Measurements from ENCODE around the gene AP3B1.
"Not testable (repeated sequence)": the region's sequence is repeated elsewhere in the genome, so short reads cannot be mapped to it uniquely, and the experiment has no call there.

The AP3B1 gene

DNA sequence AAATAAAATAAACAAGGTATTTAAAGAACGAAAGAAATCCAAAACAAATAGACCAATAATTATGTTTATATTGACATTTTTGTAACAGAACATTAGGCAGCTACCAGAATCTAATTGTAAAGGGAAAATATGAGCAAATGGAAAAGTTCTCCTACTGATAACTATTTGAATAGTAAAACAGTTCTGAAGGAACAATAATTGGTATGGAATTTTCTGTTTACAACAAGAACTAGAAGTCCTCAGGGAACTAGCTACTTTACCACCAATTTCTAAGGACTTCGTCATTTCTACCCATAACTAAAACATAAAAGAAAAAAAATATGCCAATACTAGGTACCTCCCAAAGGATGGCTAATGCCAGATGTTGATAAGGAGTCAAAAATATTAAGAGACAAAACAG, 58.5 kb downstream of the AP3B1 start:
- DNase-seq, result no peak

- DNase-seq, result no peak
These were observed 59.2 kb downstream of the AP3B1 start for GRCh38 chr5:78235289-78235688.

DNA sequence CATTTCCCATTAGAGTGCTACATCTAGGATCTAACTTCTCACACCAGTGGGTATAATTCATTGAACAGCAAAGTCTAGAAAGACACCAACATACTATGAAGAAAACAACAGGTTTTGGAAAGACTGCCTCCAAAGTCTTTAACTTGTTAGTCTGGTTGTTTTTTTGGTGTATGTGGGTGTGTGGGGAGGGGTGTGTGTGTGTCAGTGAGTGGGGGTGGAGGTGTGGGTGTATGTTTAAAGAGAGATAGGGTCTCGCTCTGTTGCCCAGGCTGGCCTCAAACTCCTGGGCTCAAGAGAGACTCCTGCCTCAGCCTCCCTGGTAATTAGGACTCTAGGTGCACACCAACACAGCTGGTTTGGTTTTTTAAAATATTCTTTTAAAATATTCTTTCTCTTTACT, 59.7 kb downstream of the AP3B1 start:
- DNase-seq, result no peak

DNA sequence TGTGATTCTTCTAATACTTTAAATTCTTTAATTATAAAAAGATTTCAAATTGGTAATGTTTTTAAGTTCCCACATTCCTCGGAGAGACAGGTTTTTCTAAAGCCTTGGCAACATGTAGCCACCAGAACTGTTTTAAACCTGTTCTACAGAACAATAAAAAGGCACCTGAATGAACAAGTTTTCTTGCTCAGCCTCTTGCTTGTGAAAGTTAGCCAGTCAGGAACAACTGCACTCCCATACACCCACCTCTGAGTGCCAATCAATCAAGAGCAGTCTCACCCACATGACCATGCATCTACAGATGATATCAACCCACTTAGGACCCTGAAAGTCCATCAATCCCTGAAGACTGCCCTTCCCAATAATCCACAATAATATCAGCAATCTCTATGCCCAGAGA, 62.3 kb downstream of the AP3B1 start:
- no peak for DNase-seq

- DNase-seq, result no peak
These were observed 70.1 kb downstream of the AP3B1 start for GRCh38 chr5:78224358-78224757.

- DNase-seq, result peak; percentile 37
These were observed 72.5 kb downstream of the AP3B1 start for GRCh38 chr5:78221964-78222451.

GRCh38 chr5:78221467-78221866, 73.0 kb downstream of the AP3B1 start:
- DNase-seq, result no peak

DNA sequence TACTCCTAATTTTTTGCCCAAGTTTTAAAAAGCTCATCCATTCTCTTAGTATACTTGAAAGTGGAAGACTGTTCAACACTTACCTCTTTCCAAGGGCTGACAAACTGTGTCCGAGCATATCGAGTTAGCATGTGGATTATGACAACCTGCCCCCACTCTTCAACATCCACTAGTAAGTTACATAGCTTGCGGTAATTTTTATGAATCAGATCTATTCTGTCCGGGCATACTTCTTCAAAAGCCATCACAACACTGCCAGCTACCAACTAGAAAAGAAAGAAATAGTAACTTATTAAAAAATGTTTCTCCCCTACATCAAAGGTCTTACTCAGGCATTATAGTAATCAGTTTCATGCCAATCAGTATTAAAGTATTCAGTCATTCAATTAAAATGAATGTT, 78.5 kb downstream of the AP3B1 start:
- DNase-seq, result no peak

DNA sequence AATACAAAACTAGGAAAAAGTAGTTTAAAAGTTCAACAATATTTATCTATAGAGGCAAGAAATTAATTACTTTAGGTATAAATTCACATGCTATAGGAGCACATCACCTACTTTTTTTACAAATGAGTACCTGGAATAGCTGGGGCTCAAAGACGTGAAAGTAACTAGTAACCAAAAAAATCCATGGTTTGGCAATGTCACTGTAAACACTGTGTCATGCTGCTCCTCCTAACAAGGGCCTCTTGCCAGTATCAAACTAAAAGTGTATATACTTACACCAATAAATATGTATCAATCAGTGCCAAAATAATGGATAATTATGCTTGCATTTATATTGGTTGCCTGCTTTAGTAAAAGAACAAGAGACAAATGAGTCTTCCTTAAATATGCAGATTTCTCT, 78.9 kb downstream of the AP3B1 start:
- no peak for DNase-seq

- no peak for DNase-seq
These were observed 80.7 kb downstream of the AP3B1 start for GRCh38 chr5:78213799-78214198.

- DNase-seq, result no peak
These were observed 83.4 kb downstream of the AP3B1 start for GRCh38 chr5:78211052-78211451.

- no peak for DNase-seq
These were observed 90.3 kb downstream of the AP3B1 start for GRCh38 chr5:78204241-78204640.

GRCh38 chr5:78203815-78204214, 90.7 kb downstream of the AP3B1 start:
- no peak for DNase-seq

DNA sequence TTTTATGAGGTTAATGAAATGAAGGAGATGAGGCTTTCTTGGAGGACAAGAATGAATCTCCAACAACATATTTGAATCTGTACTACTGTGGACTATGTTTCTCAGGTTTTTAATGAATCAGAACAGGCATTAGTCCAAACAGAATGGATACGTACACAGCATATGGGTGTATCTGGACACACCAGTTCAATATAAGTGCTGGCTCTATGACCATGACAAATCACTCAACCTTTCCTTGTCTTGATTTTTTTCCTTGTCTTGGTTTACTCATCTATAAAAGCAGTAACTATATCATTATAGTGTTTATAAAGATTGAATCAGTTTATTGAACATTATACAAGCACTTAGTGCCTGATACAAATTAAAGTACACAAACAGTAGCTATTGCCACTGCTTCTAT, 104.1 kb downstream of the AP3B1 start:
- no peak for DNase-seq

DNA sequence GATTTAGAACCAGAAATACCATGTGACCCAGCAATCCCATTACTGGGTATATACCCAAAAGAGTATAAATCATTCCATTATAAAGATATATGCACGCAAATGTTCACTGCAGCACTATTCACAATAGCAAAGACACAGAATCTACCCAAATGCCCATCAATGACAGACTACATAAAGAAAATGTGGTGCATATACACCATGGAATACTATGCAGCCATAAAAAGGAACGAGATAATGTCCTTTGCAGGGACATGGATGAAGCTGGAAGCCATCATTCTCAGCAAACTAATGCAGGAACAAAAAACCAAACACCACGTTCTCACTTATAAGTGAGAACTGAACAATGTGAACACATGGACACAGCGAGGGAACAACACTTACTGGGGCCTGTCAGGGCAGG, 105.8 kb downstream of the AP3B1 start:
- DNase-seq, result not testable (repeated sequence)

GRCh38 chr5:78187172-78187571, 107.3 kb downstream of the AP3B1 start:
- DNase-seq, result no peak

- DNase-seq, result no peak
These were observed 111.7 kb downstream of the AP3B1 start for GRCh38 chr5:78182838-78183237.

- no peak for DNase-seq
These were observed 116.1 kb downstream of the AP3B1 start for GRCh38 chr5:78178356-78178755.

DNA sequence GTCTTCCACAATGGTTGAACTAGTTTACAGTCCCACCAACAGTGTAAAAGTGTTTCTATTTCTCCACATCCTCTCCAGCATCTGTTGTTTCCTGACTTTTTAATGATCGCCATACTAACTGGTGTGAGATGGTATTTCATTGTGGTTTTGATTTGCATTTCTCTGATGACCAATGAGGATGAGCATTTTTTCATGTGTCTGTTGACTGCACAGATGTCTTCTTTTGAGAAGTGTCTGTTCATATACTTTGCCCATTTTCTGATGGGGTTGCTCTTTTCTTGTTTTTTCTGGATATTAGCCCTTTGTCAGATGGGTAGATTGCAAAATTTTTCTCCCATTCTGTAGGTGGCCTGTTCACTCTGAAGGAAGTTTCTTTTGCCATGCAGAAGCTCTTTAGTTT, 124.2 kb downstream of the AP3B1 start:
- DNase-seq, result not testable (repeated sequence)

- DNase-seq, result no peak
These were observed 132.1 kb downstream of the AP3B1 start for GRCh38 chr5:78162253-78162862.

DNA sequence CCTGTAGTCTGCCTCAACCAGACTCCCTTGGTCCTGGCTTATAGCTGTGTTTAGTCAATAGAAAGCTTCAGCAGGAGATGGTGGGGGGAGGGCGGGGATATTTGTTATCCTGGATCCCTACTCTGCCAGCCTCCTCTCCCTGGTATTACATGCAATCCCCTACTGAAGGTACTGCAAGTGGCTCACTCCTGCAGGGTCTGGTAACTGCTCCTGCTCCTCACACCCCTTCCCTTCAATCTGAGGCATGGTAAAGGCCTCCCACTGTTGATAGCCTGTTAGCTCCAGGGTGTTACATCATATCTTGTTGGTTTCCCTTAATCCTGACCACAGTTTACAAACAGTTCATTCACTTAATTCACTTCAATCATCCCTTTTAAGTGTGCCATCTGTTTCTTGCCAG, 137.5 kb downstream of the AP3B1 start:
- DNase-seq, result no peak

GRCh38 chr5:78151594-78152271, 142.8 kb downstream of the AP3B1 start:
- DNase-seq, result no peak

- no peak for DNase-seq
These were observed 157.2 kb downstream of the AP3B1 start for GRCh38 chr5:78137290-78137689.

GRCh38 chr5:78133423-78133822, 161.1 kb downstream of the AP3B1 start:
- DNase-seq, result no peak

DNA sequence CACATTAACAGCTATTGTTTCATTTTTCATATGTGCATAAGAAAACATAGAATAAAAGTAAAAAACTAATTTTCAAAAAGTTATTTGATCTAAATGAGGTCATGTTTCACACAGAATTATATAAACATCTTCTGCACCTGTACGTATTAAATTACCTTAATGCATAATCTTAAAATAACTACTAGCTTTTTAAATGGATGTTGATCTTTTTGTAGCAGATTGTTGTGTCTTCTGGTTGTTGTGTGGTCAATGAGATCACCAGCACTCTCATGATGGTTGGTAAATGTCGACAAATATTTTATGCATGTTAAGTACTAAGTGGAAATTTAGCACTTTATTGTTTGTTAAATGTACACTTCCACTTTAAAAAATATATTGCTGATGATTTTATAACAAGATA, 162.0 kb downstream of the AP3B1 start:
- DNase-seq, result no peak

Data from GF-D8 (cell line).